ENCODE measurements around the gene CCL25.

The CCL25 gene

GRCh38 chr19:8085598-8086408 is 33.2 kb downstream of the CCL25 start:
- Histone ChIP-seq H3K36me3 (ENCODE audit: control insufficient read depth, low read length) (no peaks in the 10 kb centered on the region), H3K9me3 (ENCODE audit: control insufficient read depth, insufficient read depth, low read length) (peaks cover 13% of the 10 kb centered on the region; the same call in 1 of the 2 replicates), H3F3A (ENCODE audit: control insufficient read depth, insufficient read depth) (no peaks in the 10 kb centered on the region), H3K4me3 (ENCODE audit: low read length) (no peak overlapping the region), H3K9me2 (replicated peaks; ENCODE audit: control insufficient read depth, low read length) (no peaks in the 10 kb centered on the region), H3K27me3 (ENCODE audit: control insufficient read depth, low read length) (no peaks in the 10 kb centered on the region), H3K4me2 (ENCODE audit: low read length) (no peak overlapping the region), H3K4me1 (ENCODE audit: control insufficient read depth, low read length) (no peaks in the 10 kb centered on the region), H3K27ac (ENCODE audit: low read depth, low read length) (no peak overlapping the region), H4K20me1 (ENCODE audit: control insufficient read depth, insufficient read depth, low read depth, low read length) (no peaks in the 10 kb centered on the region), H3K79me2 (ENCODE audit: control insufficient read depth, low read length) (no peaks in the 10 kb centered on the region)
- TF ChIP-seq EZH2phosphoT487 (IDR thresholded peaks at IDR 0.05; ENCODE audit: borderline replicate concordance, low read length) (no peak), CTCF (IDR thresholded peaks at IDR 0.05; ENCODE audit: low read depth, low read length, poor library complexity, severe bottlenecking) (no peak)

GRCh38 chr19:8086849-8087248 is 34.3 kb downstream of the CCL25 start:
- TF ChIP-seq EZH2phosphoT487 (IDR thresholded peaks at IDR 0.05; ENCODE audit: borderline replicate concordance, low read length) (no peak), CTCF (IDR thresholded peaks at IDR 0.05; ENCODE audit: low read depth, low read length, poor library complexity, severe bottlenecking) (no peak)
- H3K27ac ChIP-seq (ENCODE audit: low read depth, low read length): no peak overlapping the region
- H3K4me2 ChIP-seq (ENCODE audit: low read length): no peak overlapping the region

DNA sequence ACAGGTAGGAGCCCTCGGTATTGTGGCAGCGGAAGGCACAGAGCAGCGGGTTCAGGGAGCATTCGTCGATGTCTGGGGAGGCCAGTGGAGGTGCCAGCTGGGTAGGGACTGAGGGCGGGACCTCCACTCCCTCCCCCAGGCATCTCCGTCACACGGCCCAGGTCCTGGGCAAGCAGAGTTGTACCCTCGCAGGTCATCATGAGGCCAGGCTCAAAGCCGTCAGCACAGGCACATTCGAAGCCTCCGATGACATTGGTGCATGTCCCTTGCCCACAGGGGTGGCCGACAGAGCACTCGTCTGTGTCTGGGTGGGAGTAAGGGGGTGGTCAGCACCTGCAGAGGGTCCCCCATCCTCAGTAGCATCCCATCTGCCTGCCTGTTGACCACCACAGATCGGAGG is 35.3 kb downstream of the CCL25 start:
- no peaks in the 10 kb centered on the region for H3K79me2 ChIP-seq (ENCODE audit: control insufficient read depth, low read length)
- no peaks in the 10 kb centered on the region for H3K27me3 ChIP-seq (ENCODE audit: control insufficient read depth, low read length)
- no peak overlapping the region for H3K4me3 ChIP-seq (ENCODE audit: low read length)
- no peaks in the 10 kb centered on the region for H3K9me2 ChIP-seq (replicated peaks; ENCODE audit: control insufficient read depth, low read length)
- no peak overlapping the region for H3K27ac ChIP-seq (ENCODE audit: low read depth, low read length)
- TF ChIP-seq EZH2phosphoT487 (IDR thresholded peaks at IDR 0.05; ENCODE audit: borderline replicate concordance, low read length) (no peak), CTCF (IDR thresholded peaks at IDR 0.05; ENCODE audit: low read depth, low read length, poor library complexity, severe bottlenecking) (no peak)
- H4K20me1 ChIP-seq (ENCODE audit: control insufficient read depth, insufficient read depth, low read depth, low read length): no peaks in the 10 kb centered on the region
- peaks cover 13% of the 10 kb centered on the region; the same call in 1 of the 2 replicates for H3K9me3 ChIP-seq (ENCODE audit: control insufficient read depth, insufficient read depth, low read length)
- no peak overlapping the region for H3K4me2 ChIP-seq (ENCODE audit: low read length)
- no peaks in the 10 kb centered on the region for H3K36me3 ChIP-seq (ENCODE audit: control insufficient read depth, low read length)
- H3K4me1 ChIP-seq (ENCODE audit: control insufficient read depth, low read length): no peaks in the 10 kb centered on the region
- H3F3A ChIP-seq (ENCODE audit: control insufficient read depth, insufficient read depth): no peaks in the 10 kb centered on the region

More at GRCh38 chr19:8086849-8087248, 34.3 kb downstream of the CCL25 start:
- H4K20me1 ChIP-seq (ENCODE audit: control insufficient read depth, insufficient read depth, low read depth, low read length): no peaks in the 10 kb centered on the region
- no peaks in the 10 kb centered on the region for H3K9me2 ChIP-seq (replicated peaks; ENCODE audit: control insufficient read depth, low read length)
- no peaks in the 10 kb centered on the region for H3F3A ChIP-seq (ENCODE audit: control insufficient read depth, insufficient read depth)
- H3K4me1 ChIP-seq (ENCODE audit: control insufficient read depth, low read length): no peaks in the 10 kb centered on the region
- no peak overlapping the region for H3K4me3 ChIP-seq (ENCODE audit: low read length)
- no peaks in the 10 kb centered on the region for H3K36me3 ChIP-seq (ENCODE audit: control insufficient read depth, low read length)
- H3K9me3 ChIP-seq (ENCODE audit: control insufficient read depth, insufficient read depth, low read length): peaks cover 13% of the 10 kb centered on the region; the same call in 1 of the 2 replicates
- H3K79me2 ChIP-seq (ENCODE audit: control insufficient read depth, low read length): no peaks in the 10 kb centered on the region
- H3K27me3 ChIP-seq (ENCODE audit: control insufficient read depth, low read length): no peaks in the 10 kb centered on the region
